ENCODE data around the gene UFC1. TPM values are rescaled to one million over a fixed set of nuclear protein-coding genes. Genes with fewer than 3 reads are reported as not detected.

The UFC1 gene
- total RNA-seq, 2 experiments from 2014 or later, result 96.6 to 97.8 TPM

DNA sequence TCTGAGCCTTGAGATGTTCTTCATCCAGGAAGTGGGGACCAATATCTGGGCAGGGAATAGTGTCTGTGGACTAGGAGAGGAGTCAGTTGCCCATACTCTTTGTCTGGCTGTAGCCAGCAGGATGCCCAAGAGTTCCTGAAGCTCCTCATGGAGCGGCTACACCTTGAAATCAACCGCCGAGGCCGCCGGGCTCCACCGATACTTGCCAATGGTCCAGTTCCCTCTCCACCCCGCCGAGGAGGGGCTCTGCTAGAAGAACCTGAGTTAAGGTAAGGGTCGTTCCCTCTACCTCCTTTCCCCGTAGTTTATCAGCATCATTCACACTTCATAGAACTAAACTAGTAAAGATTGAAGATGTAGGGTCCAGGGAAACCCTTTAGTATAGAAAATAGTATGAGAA is 9.0 kb downstream of the UFC1 start:
- no peaks in the 10 kb centered on the region for H3K9me3 Mint-ChIP-seq
- H3K27ac Mint-ChIP-seq, result peak overlapping the region; percentile 98
- H3K9me3 ChIP-seq (ENCODE audit: control insufficient read depth in 1 of 2, insufficient read depth in 1 of 2, low read length in 2 of 2), result no peaks in the 10 kb centered on the region
- CTCF ChIA-PET, result no interaction called here
- no peak for DNase-seq
- TF ChIP-seq, protein P1, sequence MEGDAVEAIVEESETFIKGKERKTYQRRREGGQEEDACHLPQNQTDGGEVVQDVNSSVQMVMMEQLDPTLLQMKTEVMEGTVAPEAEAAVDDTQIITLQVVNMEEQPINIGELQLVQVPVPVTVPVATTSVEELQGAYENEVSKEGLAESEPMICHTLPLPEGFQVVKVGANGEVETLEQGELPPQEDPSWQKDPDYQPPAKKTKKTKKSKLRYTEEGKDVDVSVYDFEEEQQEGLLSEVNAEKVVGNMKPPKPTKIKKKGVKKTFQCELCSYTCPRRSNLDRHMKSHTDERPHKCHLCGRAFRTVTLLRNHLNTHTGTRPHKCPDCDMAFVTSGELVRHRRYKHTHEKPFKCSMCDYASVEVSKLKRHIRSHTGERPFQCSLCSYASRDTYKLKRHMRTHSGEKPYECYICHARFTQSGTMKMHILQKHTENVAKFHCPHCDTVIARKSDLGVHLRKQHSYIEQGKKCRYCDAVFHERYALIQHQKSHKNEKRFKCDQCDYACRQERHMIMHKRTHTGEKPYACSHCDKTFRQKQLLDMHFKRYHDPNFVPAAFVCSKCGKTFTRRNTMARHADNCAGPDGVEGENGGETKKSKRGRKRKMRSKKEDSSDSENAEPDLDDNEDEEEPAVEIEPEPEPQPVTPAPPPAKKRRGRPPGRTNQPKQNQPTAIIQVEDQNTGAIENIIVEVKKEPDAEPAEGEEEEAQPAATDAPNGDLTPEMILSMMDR (IDR thresholded peaks at IDR 0.05), result no peak
- POLR2A ChIA-PET, result interaction anchor here (1.2 to 1.3 kb wide), 2 partner anchors 14 to 19 kb away, joined by 3 read pairs; partner anchors contain the start of gene B4GALT3
- no peak overlapping the region for H3K4me3 ChIP-seq (ENCODE audit: low read length)
- H3K27me3 Mint-ChIP-seq, result no peaks in the 10 kb centered on the region
- intact Hi-C loops (cut with DNase I, micrococcal nuclease), result loop anchor here in 1 of 2 experiments (2.0 kb wide), 1 partner anchor 14 kb away; the partner anchor contains the start of gene B4GALT3
- peaks cover 45% of the 10 kb centered on the region for H3K36me3 ChIP-seq (ENCODE audit: insufficient read depth, low read length)
- H3K27ac ChIP-seq (ENCODE audit: low read depth in 1 of 2, low read length in 2 of 2), result no peak overlapping the region
- H3K4me3 Mint-ChIP-seq, result peak overlapping the region; percentile 93
- H3K4me1 Mint-ChIP-seq (ENCODE audit: low read depth), result peaks cover 84% of the 10 kb centered on the region
- H3K27me3 ChIP-seq (ENCODE audit: control insufficient read depth in 1 of 2, insufficient read depth in 2 of 2, low read length in 2 of 2), result no peaks in the 10 kb centered on the region
- peaks cover 62% of the 10 kb centered on the region for H3K4me1 ChIP-seq (ENCODE audit: insufficient read depth, low read length)
- ATAC-seq (ENCODE audit: poor library complexity), result no peak
- H3K36me3 Mint-ChIP-seq (ENCODE audit: low read depth), result peaks cover 66% of the 10 kb centered on the region

- Histone ChIP-seq H3K4me3 (ENCODE audit: low read length) (no peak overlapping the region), H3K27me3 (ENCODE audit: control insufficient read depth in 1 of 2, insufficient read depth in 2 of 2, low read length in 2 of 2) (no peaks in the 10 kb centered on the region), H3K36me3 (ENCODE audit: insufficient read depth, low read length) (peaks cover 35% of the 10 kb centered on the region), H3K9me3 (ENCODE audit: control insufficient read depth in 1 of 2, insufficient read depth in 1 of 2, low read length in 2 of 2) (no peaks in the 10 kb centered on the region), H3K27ac (ENCODE audit: low read depth in 1 of 2, low read length in 2 of 2) (no peak overlapping the region), H3K4me1 (ENCODE audit: insufficient read depth, low read length) (peaks cover 61% of the 10 kb centered on the region)
- TF ChIP-seq, protein P1 (IDR thresholded peaks at IDR 0.05), result no peak
- H3K36me3 Mint-ChIP-seq (ENCODE audit: low read depth), result peaks cover 61% of the 10 kb centered on the region
- POLR2A ChIA-PET, result interaction anchor here (1.0 to 2.3 kb wide), 2 partner anchors 8 to 95 kb away, joined by 3 to 7 read pairs; no protein-coding TSS in a partner anchor
- ATAC-seq (ENCODE audit: poor library complexity) (no peak), DNase-seq (no peak)
- H3K4me1 Mint-ChIP-seq (ENCODE audit: low read depth), result peaks cover 81% of the 10 kb centered on the region
- H3K9me3 Mint-ChIP-seq, result no peaks in the 10 kb centered on the region
- CTCF ChIA-PET, result no interaction called here
- H3K27me3 Mint-ChIP-seq, result no peaks in the 10 kb centered on the region
- intact Hi-C loops (cut with DNase I, micrococcal nuclease), result loop anchor here in 1 of 2 experiments (2.0 kb wide), 1 partner anchor 13 kb away; the partner anchor contains the start of gene B4GALT3
- H3K27ac Mint-ChIP-seq, result peak overlapping the region; percentile 98
- peak overlapping the region; percentile 93 for H3K4me3 Mint-ChIP-seq
These were observed 10.0 kb downstream of the UFC1 start for GRCh38 chr1:161163793-161164192.

- intact Hi-C loops (cut with DNase I, micrococcal nuclease), result loop anchor here (5.0 kb wide), 1 partner anchor 33 kb away; the partner anchor contains the start of gene DEDD (in 2 of the 2)
- peaks cover 52% of the 10 kb centered on the region for H3K4me1 ChIP-seq (ENCODE audit: insufficient read depth, low read length)
- ChIA-PET POLR2A (interaction anchor here (0.6 to 3.6 kb wide), 23 partner anchors 7 to 914 kb away, joined by 3 to 58 read pairs (median 9); partner anchors contain the start of genes ARHGAP30, B4GALT3, DEDD and F11R), CTCF (interaction anchor here (0.9 to 4.3 kb wide), 17 partner anchors 10 to 203 kb away, joined by 3 to 28 read pairs (median 5); partner anchors contain the start of genes B4GALT3, CFAP126, DEDD and NDUFS2)
- ATAC-seq (ENCODE audit: poor library complexity) (no peak), DNase-seq (no peak)
- Mint-ChIP-seq H3K4me3 (peak overlapping the region; percentile 60), H3K27ac (peak overlapping the region; percentile 98), H3K27me3 (no peaks in the 10 kb centered on the region), H3K4me1 (ENCODE audit: low read depth) (peaks cover 71% of the 10 kb centered on the region), H3K9me3 (no peaks in the 10 kb centered on the region), H3K36me3 (ENCODE audit: low read depth) (peaks cover 64% of the 10 kb centered on the region)
- no peaks in the 10 kb centered on the region for H3K9me3 ChIP-seq (ENCODE audit: control insufficient read depth in 1 of 2, insufficient read depth in 1 of 2, low read length in 2 of 2)
- TF ChIP-seq, protein P1 (IDR thresholded peaks at IDR 0.05), result no peak
- peaks cover 44% of the 10 kb centered on the region for H3K36me3 ChIP-seq (ENCODE audit: insufficient read depth, low read length)
- peak overlapping the region; percentile 85 to 86 for H3K27ac ChIP-seq (ENCODE audit: low read depth in 1 of 2, low read length in 2 of 2)
- peak overlapping the region; percentile 95 for H3K4me3 ChIP-seq (ENCODE audit: low read length)
- H3K27me3 ChIP-seq (ENCODE audit: control insufficient read depth in 1 of 2, insufficient read depth in 2 of 2, low read length in 2 of 2), result no peaks in the 10 kb centered on the region
These were observed 11.3 kb downstream of the UFC1 start for GRCh38 chr1:161164901-161165610.

Data from CD4-positive, alpha-beta T cell (primary cell).